Measurements from ENCODE around the gene ZNF8.
"Not testable (repeated sequence)": the region's sequence is repeated elsewhere in the genome, so short reads cannot be mapped to it uniquely, and the experiment has no call there.

ZNF8 gene

GRCh38 chr19:58278541-58279041 lies at the start of gene ZNF8:
Gene ZNF8 (plus strand): TSS chr19:58278955. CDS start chr19:58279082, 127 bp downstream.
- peak; percentile 99 for DNase-seq

- DNase-seq = no peak
These were observed 49.5 kb upstream of the ZNF8 start for GRCh38 chr19:58229255-58229639.

GRCh38 chr19:58237324-58237723 lies 41.4 kb upstream of the ZNF8 start:
- no peak for DNase-seq

- no peak for DNase-seq
These were observed 35.4 kb upstream of the ZNF8 start for GRCh38 chr19:58243351-58243750.

GRCh38 chr19:58248886-58249285 lies 29.9 kb upstream of the ZNF8 start:
- no peak for DNase-seq

GRCh38 chr19:58252102-58252685 lies 26.6 kb upstream of the ZNF8 start:
- DNase-seq = no peak

GRCh38 chr19:58258259-58258658 lies 20.5 kb upstream of the ZNF8 start:
- not testable (repeated sequence) for DNase-seq

GRCh38 chr19:58261600-58261967 lies 17.2 kb upstream of the ZNF8 start:
- DNase-seq = no peak

GRCh38 chr19:58261968-58262921 lies 16.5 kb upstream of the ZNF8 start:
- no peak for DNase-seq

GRCh38 chr19:58262922-58263296 lies 15.8 kb upstream of the ZNF8 start:
- DNase-seq = no peak

- DNase-seq = no peak
These were observed 13.7 kb upstream of the ZNF8 start for GRCh38 chr19:58265100-58265499.

GRCh38 chr19:58268344-58268743 lies 10.4 kb upstream of the ZNF8 start:
- DNase-seq = no peak

GRCh38 chr19:58274771-58275201 lies 4.0 kb upstream of the ZNF8 start:
- DNase-seq = no peak

- no peak for DNase-seq
These were observed 3.2 kb upstream of the ZNF8 start for GRCh38 chr19:58275564-58275963.

- DNase-seq = no peak
These were observed 1.6 kb upstream of the ZNF8 start for GRCh38 chr19:58277197-58277596.

- no peak for DNase-seq
These were observed 811 bp upstream of the ZNF8 start for GRCh38 chr19:58277748-58278540.

- peak; percentile 73 for DNase-seq
These were observed 528 bp downstream of the ZNF8 start for GRCh38 chr19:58279042-58279924.

- DNase-seq = no peak
These were observed 1.2 kb downstream of the ZNF8 start for GRCh38 chr19:58279925-58280316.

GRCh38 chr19:58284199-58284598 lies 5.4 kb downstream of the ZNF8 start:
- DNase-seq = no peak

- no peak for DNase-seq
These were observed 13.2 kb downstream of the ZNF8 start for GRCh38 chr19:58291943-58292342.

GRCh38 chr19:58294743-58295374 lies 16.1 kb downstream of the ZNF8 start:
- no peak for DNase-seq

- DNase-seq = peak; percentile 47
These were observed 17.3 kb downstream of the ZNF8 start for GRCh38 chr19:58296104-58296503.
